ENCODE measurements around the gene CARNS1. TPM values are rescaled to one million over a fixed set of nuclear protein-coding genes. Genes with fewer than 3 reads are reported as not detected.

CARNS1 gene
- total RNA-seq, 1 donor from 2014 or later, result 0.23 TPM

DNA sequence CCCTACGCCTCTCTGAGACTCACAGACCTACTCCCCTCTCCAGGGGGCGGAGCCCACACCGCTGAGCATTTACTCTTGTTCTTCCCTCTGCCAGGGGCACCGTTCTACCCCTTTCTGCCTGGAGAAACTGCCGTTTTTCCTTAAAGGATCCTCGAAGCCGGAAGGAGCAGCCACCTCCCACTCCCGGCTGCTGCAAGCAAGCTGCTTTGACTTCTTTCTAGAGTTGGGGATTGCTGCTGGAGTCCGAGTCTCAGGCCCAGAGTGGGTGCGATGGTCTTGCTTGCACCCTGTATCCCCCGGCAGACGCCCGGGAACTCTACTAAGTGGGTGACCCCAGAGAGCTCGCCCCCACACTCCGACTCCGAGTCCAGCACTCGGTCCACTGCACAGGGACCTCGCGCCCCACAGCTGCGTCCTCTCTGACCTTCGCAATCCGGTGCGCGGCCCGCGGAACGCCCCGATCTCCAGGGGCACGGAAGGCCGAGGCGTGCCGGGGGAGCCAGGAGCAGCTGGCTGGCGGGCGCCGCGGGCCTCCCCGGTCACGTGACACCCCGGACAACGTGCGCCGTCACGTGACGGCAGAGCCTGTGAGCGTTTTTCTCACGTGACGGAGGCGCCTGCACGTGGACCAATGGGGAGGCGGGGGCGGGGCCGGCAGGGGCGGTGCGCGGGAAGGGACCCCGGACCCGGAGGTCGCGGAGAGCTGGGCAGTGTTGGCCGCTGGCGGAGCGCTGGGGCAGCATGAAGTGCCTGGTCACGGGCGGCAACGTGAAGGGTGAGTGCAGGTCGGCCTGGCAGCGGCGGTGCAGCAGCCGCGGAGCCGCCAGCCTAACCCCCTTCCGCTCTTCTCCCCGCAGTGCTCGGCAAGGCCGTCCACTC is 23.9 kb upstream of the CARNS1 start, which contains the start of gene RAD9A:
Gene RAD9A (plus strand): TSS at position 683 of the 879 bp plus-strand sequence. CDS start 59 bp downstream, at position 742.
- TF ChIP-seq CTCF (IDR thresholded peaks at IDR 0.05; ENCODE audit: insufficient read depth, low read depth, low read length) (no peak), EZH2 (IDR thresholded peaks at IDR 0.05; ENCODE audit: insufficient read depth, low read length) (no peak)
- Histone ChIP-seq H3K9me3 (ENCODE audit: insufficient read depth, low read depth, low read length) (no peaks in the 10 kb centered on the region), H3K4me2 (ENCODE audit: low read length) (peak within 1 kb of the TSS; percentile 97), H3K27ac (ENCODE audit: low read depth, low read length) (peak within 1 kb of the TSS; percentile 72), H3K79me2 (ENCODE audit: insufficient read depth, low read length) (peaks cover 14% of the 10 kb centered on the region), H3K9ac (ENCODE audit: low read length) (peak within 1 kb of the TSS; percentile 85), H4K20me1 (ENCODE audit: insufficient read depth, low read length) (peaks cover 11% of the 10 kb centered on the region), H3K4me1 (ENCODE audit: insufficient read depth, low read length) (peaks cover 10% of the 10 kb centered on the region), H2AFZ (ENCODE audit: low read depth, low read length) (peak within 1 kb of the TSS; percentile 91), H3K36me3 (ENCODE audit: insufficient read depth, low read length) (no peaks in the 10 kb centered on the region), H3K27me3 (ENCODE audit: insufficient read depth, low read length) (no peaks in the 10 kb centered on the region), H3K4me3 (ENCODE audit: insufficient read depth, low read depth, low read length) (peak within 1 kb of the TSS; percentile 74)
- Mint-ChIP-seq H3K27me3 (ENCODE audit: low read depth, unreplicated experiment) (no peaks in the 10 kb centered on the region), H3K4me1 (ENCODE audit: low read depth, unreplicated experiment) (peaks cover 10% of the 10 kb centered on the region), H3K4me3 (ENCODE audit: unreplicated experiment) (peak within 1 kb of the TSS; percentile 90), H3K27ac (ENCODE audit: unreplicated experiment) (peak within 1 kb of the TSS; percentile 92), H3K9me3 (ENCODE audit: unreplicated experiment) (no peaks in the 10 kb centered on the region), H3K36me3 (ENCODE audit: low read depth, unreplicated experiment) (peaks cover 7% of the 10 kb centered on the region)
- FAIRE-seq (no peak), DNase-seq (ENCODE audit: low read depth) (peak; percentile 75)

DNA sequence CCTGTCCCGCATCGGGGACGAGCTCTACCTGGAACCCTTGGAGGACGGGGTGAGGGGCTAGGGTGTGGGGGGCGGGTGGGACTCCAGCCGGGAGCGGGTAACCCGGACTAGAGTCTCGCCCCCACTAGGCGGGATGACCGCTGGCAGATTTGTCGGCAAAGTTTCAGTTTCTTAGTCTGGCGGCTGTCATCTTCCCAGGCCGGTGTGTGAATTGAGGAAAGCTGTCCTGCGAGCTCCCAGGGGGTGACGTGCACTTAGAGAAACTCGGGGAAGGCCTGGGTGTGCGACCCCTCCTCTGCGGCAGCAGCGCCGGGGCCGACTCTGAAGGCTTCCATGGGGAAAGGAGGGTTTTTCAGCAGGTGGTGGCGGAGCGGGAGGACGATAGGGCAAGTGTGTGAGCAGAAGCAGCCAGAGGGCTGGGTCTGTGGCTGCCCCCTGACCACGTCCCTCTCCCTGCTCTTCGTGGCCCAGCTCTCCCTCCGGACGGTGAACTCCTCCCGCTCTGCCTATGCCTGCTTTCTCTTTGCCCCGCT is 23.2 kb upstream of the CARNS1 start:
- TF ChIP-seq CTCF (IDR thresholded peaks at IDR 0.05; ENCODE audit: insufficient read depth, low read depth, low read length), result no peak
- TF ChIP-seq EZH2 (IDR thresholded peaks at IDR 0.05; ENCODE audit: insufficient read depth, low read length), result no peak
- Mint-ChIP-seq H3K36me3 (ENCODE audit: low read depth, unreplicated experiment) (peaks cover 8% of the 10 kb centered on the region), H3K9me3 (ENCODE audit: unreplicated experiment) (no peaks in the 10 kb centered on the region), H3K27ac (ENCODE audit: unreplicated experiment) (peak overlapping the region; percentile 92), H3K4me3 (ENCODE audit: unreplicated experiment) (peak overlapping the region; percentile 90), H3K4me1 (ENCODE audit: low read depth, unreplicated experiment) (peaks cover 10% of the 10 kb centered on the region), H3K27me3 (ENCODE audit: low read depth, unreplicated experiment) (no peaks in the 10 kb centered on the region)
- Histone ChIP-seq H3K9me3 (ENCODE audit: insufficient read depth, low read depth, low read length) (no peaks in the 10 kb centered on the region), H3K9ac (ENCODE audit: low read length) (peak overlapping the region; percentile 85), H3K27me3 (ENCODE audit: insufficient read depth, low read length) (no peaks in the 10 kb centered on the region), H3K36me3 (ENCODE audit: insufficient read depth, low read length) (no peaks in the 10 kb centered on the region), H3K4me1 (ENCODE audit: insufficient read depth, low read length) (peaks cover 10% of the 10 kb centered on the region), H4K20me1 (ENCODE audit: insufficient read depth, low read length) (peaks cover 11% of the 10 kb centered on the region), H3K4me3 (ENCODE audit: insufficient read depth, low read depth, low read length) (peak overlapping the region; percentile 74), H3K79me2 (ENCODE audit: insufficient read depth, low read length) (peaks cover 14% of the 10 kb centered on the region), H3K4me2 (ENCODE audit: low read length) (peak overlapping the region; percentile 97), H2AFZ (ENCODE audit: low read depth, low read length) (peak overlapping the region; percentile 91), H3K27ac (ENCODE audit: low read depth, low read length) (no peak overlapping the region)
- DNase-seq (ENCODE audit: low read depth), result no peak
- FAIRE-seq, result no peak

Data from astrocyte (in vitro differentiated cells and primary cell).